Psoas muscle (tissue), 8 donors: ENCODE data around the gene TRIM44. TPM values are rescaled to one million over a fixed set of nuclear protein-coding genes. Genes with fewer than 3 reads are reported as not detected.
A peak's percentile ranks its signal among the peaks of the same experiment; 100 is the strongest.
"Not testable (repeated sequence)": the region's sequence is repeated elsewhere in the genome, so short reads cannot be mapped to it uniquely, and the experiment has no call there.

Source experiments
- ATAC-seq, 4 donors: fragments of 200-7000 bp; cut with Tn5 transposase; one replicate each; pipeline ENCODE4 v1.9.1; 2020; ENCODE audit warnings: moderate library complexity in 3 of 4, mild to moderate bottlenecking in 2 of 4
- DNase-seq, 2 donors: peaks; one replicate each; pipeline ENCODE4 v3.0.0-alpha.2; 2020
- H3K27ac ChIP-seq: fragments of 200-600 bp; one replicate; pipeline ENCODE4 v1.8.0; 2022
- H3K27me3 ChIP-seq, 3 donors: fragments of 200-600 bp in 1 of 3; one replicate each; pipeline versions ENCODE4 v1.6.1 to v1.8.0; 2013 to 2022; ENCODE audit warnings: low read length in 2 of 3, mild to moderate bottlenecking in 2 of 3, moderate library complexity in 1 of 3; ENCODE audit not compliant: insufficient read depth in 3 of 3
- H3K36me3 ChIP-seq, 2 donors: fragments of 200-600 bp in 1 of 2; one replicate each; pipeline versions ENCODE4 v1.6.1 to v1.8.0; 2013 to 2022; ENCODE audit warnings: low read depth in 1 of 2, mild to moderate bottlenecking in 1 of 2, moderate library complexity in 1 of 2; ENCODE audit not compliant: insufficient read depth in 1 of 2
- H3K4me1 ChIP-seq: fragments of 200-600 bp; one replicate; pipeline ENCODE4 v1.8.0; 2022
- H3K4me3 ChIP-seq: fragments of 200-600 bp; one replicate; pipeline ENCODE4 v1.8.0; 2022; ENCODE audit warnings: mild to moderate bottlenecking
- H3K9me3 ChIP-seq: fragments of 200-600 bp; one replicate; pipeline ENCODE4 v1.8.0; 2022
- WGBS, 3 donors: extraction: QIAGEN DNeasy Blood & Tissue Kit; methylation state at CpG; one replicate each; pipeline versions ENCODE4 v1.1.6 to v1.1.7; 2013; 5-methylcytosine and 5-hydroxymethylcytosine counted together
- intact Hi-C, 2 donors: fragments of 100-400 bp; cut with DNase I; formaldehyde crosslinking; loops; one replicate each; pipeline versions ENCODE4 v1.11.0 to v1.14.2; 2022
- polyA plus RNA-seq, 3 donors: library from polyadenylated mRNA; stranded (reverse); fragments of 200-250 nt; gene quantifications; one replicate each; pipeline ENCODE4 v1.2.3, GENCODE V29; 2013
- total RNA-seq, 4 donors: library from RNA; stranded (reverse); fragmentation: NEBNext Ultra II Directional in 2 of 4; extraction: Animal tissue kit (Norgen Biotek cat#: 25700) in 2 of 4; gene quantifications; one replicate each; pipeline versions ENCODE4 v1.2.1 to v1.2.4, GENCODE V29; 2021 to 2023
- TF ChIP-seq, protein P1 (sequence below): fragments of 200-600 bp; IDR thresholded peaks from one replicate; pipeline ENCODE4 v1.8.0; 2022; ENCODE audit warnings: antibody characterized with exemption
- donor health status: healthy with polysubstance abuse.
- donor health status: DM: no; HTN: no; CAD: no; lungs with moderate emphysema.
- donor health status: Bipolar disorder and iron deficiency.
- donor health status: healthy.
- donor health status: DM: yes; HTN: yes; CAD: no.
- donor health status: DM: no; HTN: no; CAD: no.
- donor health status: DM: no; HTN: no; CAD: no.
- donor health status: DM: yes; HTN: yes; CAD: no.

Gene TRIM44
- total and polyA plus RNA-seq, 7 donors: 6.8 to 46.8 (median 34.0) TPM

DNA sequence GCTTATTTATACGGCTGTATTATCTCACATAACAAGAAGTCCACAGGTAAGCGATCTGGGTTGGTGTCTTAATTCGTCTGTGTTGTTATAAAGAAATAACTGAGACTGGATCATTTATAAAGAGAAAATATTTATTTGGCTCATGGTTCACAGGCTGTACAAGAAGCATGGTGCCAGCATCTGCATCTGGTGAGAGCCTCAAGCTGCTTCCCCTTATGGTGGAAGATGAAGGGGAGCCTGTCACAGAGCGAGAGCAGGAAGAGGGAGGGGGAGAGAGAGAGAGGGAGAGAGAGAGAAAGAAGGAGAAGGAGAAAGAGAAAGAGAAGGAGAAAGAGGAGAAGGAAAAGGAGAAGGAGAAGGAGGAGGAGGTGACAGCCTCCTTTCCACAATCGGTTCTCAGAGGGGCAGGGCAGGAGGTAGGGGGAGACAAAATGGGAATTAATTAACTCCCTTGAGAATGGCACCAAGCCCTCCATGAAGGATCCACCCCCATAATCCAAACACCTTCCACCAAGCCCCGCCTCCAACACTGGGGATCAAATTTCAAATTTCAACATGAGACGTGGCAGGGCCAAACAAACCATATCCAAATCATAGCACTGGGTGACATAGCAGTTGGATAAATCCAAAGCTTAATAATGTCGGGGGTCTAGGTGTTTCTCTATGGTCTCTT lies 15.0 kb upstream of the TRIM44 start:
- intact Hi-C loops: no loop called here
- Histone ChIP-seq H3K4me3 (no peak overlapping the region), H3K27ac (no peak overlapping the region), H3K27me3 (peaks cover 0 to 3% (median 0%) of the 10 kb centered on the region in 3 donors), H3K4me1 (no peaks in the 10 kb centered on the region), H3K9me3 (no peaks in the 10 kb centered on the region), H3K36me3 (no peaks in the 10 kb centered on the region)
- WGBS, 3 donors: 64 to 70% (median 69%) methylated on average over 8 of the region's 8 CpGs
- TF ChIP-seq, protein P1, sequence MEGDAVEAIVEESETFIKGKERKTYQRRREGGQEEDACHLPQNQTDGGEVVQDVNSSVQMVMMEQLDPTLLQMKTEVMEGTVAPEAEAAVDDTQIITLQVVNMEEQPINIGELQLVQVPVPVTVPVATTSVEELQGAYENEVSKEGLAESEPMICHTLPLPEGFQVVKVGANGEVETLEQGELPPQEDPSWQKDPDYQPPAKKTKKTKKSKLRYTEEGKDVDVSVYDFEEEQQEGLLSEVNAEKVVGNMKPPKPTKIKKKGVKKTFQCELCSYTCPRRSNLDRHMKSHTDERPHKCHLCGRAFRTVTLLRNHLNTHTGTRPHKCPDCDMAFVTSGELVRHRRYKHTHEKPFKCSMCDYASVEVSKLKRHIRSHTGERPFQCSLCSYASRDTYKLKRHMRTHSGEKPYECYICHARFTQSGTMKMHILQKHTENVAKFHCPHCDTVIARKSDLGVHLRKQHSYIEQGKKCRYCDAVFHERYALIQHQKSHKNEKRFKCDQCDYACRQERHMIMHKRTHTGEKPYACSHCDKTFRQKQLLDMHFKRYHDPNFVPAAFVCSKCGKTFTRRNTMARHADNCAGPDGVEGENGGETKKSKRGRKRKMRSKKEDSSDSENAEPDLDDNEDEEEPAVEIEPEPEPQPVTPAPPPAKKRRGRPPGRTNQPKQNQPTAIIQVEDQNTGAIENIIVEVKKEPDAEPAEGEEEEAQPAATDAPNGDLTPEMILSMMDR: no peak
- DNase-seq: no peak
- ATAC-seq: no peak

DNA sequence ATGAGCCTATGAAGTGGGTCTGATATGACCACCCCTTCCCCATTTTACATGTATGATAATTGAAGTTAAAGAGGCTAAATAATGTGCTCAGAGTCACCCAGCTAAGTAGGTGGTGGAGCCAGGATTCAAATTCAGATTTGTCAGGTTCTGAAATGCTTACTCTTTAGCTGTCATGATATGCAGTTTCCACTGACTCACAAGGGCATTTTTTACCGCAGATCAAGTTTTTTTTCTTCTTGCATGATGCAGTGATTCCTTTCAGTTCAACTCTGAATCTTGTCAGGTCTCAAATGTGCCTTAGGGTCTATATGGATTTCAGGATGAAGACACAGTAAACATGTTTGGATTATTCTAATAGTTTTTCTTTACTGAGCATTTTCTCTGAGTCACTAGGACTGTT lies 12.6 kb upstream of the TRIM44 start:
- ATAC-seq (no peak), DNase-seq (no peak)
- Histone ChIP-seq H3K4me1 (no peaks in the 10 kb centered on the region), H3K4me3 (no peak overlapping the region), H3K9me3 (no peaks in the 10 kb centered on the region), H3K36me3 (no peaks in the 10 kb centered on the region), H3K27ac (no peak overlapping the region), H3K27me3 (peaks cover 0 to 3% (median 0%) of the 10 kb centered on the region in 3 donors)
- TF ChIP-seq, protein P1: no peak
- intact Hi-C loops: no loop called here
- WGBS, 3 donors: 56 to 74% (median 65%) methylated on average over 1 of the region's 1 CpG

DNA sequence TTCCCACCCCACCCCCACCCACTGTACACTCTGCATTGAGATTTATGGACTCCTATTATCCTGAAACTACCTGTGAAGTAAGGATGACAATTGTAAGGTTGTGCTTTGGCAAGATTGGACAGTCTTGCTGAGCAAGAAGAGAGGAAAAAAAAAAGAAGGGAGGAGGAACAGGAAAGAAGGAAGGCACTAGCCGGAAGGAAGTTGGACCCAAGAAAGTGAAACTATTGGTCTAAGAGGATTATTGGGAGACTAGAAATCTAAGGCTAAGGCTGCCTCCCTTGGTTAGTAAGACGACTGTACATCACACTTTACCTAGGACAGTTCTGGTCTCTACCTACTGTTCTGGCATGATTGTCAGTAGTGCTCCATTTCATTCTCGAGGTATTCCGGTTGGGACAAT lies 12.1 kb upstream of the TRIM44 start:
- Histone ChIP-seq H3K4me3 (no peak overlapping the region), H3K4me1 (no peaks in the 10 kb centered on the region), H3K27me3 (peaks cover 0 to 2% (median 0%) of the 10 kb centered on the region in 3 donors), H3K27ac (no peak overlapping the region), H3K9me3 (no peaks in the 10 kb centered on the region), H3K36me3 (no peaks in the 10 kb centered on the region)
- 86% methylated on average over 4 of the region's 4 CpGs for WGBS, 3 donors
- no peak for ATAC-seq
- no peak for DNase-seq
- TF ChIP-seq, protein P1: no peak
- intact Hi-C loops: no loop called here

DNA sequence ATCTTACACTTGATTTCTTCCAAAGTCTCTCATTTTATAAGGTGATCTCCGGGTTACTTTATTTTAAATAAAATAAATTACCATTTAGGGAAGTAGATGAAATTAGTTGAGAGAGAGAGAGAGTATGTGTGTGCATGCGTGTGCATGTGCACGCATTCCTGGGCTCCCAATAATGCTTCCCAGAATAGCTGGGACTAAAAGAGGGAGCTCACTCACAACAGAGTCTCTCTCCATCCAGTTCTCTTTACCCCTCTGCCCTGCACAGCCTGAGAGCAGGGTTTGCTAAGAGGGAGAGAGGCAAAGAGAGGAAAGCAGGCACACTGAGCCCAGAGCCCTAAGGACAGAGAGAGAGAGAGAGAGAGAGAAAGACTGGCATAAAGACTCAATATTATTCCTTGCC lies 11.3 kb upstream of the TRIM44 start:
- 65 to 78% (median 73%) methylated on average over 3 of the region's 3 CpGs for WGBS, 3 donors
- ATAC-seq: peak; percentile 43 to 65 (median 46)

DNA sequence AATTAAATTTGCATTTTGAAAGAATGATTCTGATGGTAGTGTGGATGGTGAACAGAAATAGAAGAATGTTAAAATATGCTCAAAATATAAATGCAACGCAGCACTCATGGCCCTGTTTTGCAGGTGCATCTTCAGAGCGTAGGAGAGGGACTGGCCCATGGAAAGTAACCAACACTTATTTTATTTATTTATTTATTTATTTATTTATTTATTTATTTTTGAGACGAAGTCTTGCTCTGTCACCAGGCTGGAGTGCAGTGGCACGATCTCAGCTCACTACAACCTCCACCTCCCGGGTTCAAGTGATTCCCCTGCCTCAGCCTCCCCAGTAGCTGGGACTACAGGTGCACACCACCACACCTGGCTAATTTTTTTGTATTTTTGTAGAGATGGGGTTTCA lies 9.8 kb upstream of the TRIM44 start:
- H3K27me3 ChIP-seq, ATAC-seq, intact Hi-C loops: not testable (repeated sequence)

More for the DNA sequence above, 11.3 kb upstream of the TRIM44 start:
- no peak for DNase-seq
- Histone ChIP-seq H3K36me3 (no peaks in the 10 kb centered on the region), H3K27me3 (peaks cover 0 to 2% (median 0%) of the 10 kb centered on the region in 3 donors), H3K9me3 (no peaks in the 10 kb centered on the region), H3K4me1 (no peaks in the 10 kb centered on the region), H3K27ac (no peak overlapping the region), H3K4me3 (no peak overlapping the region)
- TF ChIP-seq, protein P1: no peak
- intact Hi-C loops: no loop called here

More for the DNA sequence above, 9.8 kb upstream of the TRIM44 start:
- DNase-seq, H3K4me1 ChIP-seq, H3K27ac ChIP-seq, H3K4me3 ChIP-seq, H3K9me3 ChIP-seq, H3K36me3 ChIP-seq: not testable (repeated sequence)
- 93 to 97% (median 95%) methylated on average over 5 of the region's 5 CpGs for WGBS, 3 donors
